GM12875 (cell line): ENCODE data around the gene MSLN.
"Not testable (repeated sequence)": the region's sequence is repeated elsewhere in the genome, so short reads cannot be mapped to it uniquely, and the experiment has no call there.

Experiments used
- H3K4me3 ChIP-seq: one replicate; pipeline ENCODE4 v1.5.1; 2011; ENCODE audit warnings: low read depth, low read length, control low read depth
- CTCF ChIP-seq: IDR thresholded peaks from 2 replicates; pipeline ENCODE4 v1.5.1; 2011; ENCODE audit warnings: low read depth, mild to moderate bottlenecking, control low read depth, inconsistent platforms, low read length, moderate library complexity, borderline replicate concordance; ENCODE audit not compliant: insufficient read depth

Gene MSLN

GRCh38 chr16:760545-761343 is at the start of gene MSLN:
Gene MSLN, plus strand, starts transcription at chr16:760734. Its CDS starts 1,947 bp downstream, at chr16:762681.
- no peak for TF ChIP-seq CTCF

GRCh38 chr16:711084-711483 is 49.5 kb upstream of the MSLN start:
- no peak for TF ChIP-seq CTCF
- no peak overlapping the region for H3K4me3 ChIP-seq

More at GRCh38 chr16:760545-761343, at the start of gene MSLN:
- H3K4me3 ChIP-seq: no peak within 1 kb of the TSS

- TF ChIP-seq CTCF: peak; percentile 94
- no peak overlapping the region for H3K4me3 ChIP-seq
Measured at GRCh38 chr16:711548-712320, 48.8 kb upstream of the MSLN start.

GRCh38 chr16:712740-713250 is 47.7 kb upstream of the MSLN start:
- not testable (repeated sequence) for H3K4me3 ChIP-seq
- TF ChIP-seq CTCF: peak; percentile 43; the same call in 1 of the 2 replicates

GRCh38 chr16:714079-714478 is 46.5 kb upstream of the MSLN start:
- no peak overlapping the region for H3K4me3 ChIP-seq
- no peak for TF ChIP-seq CTCF

GRCh38 chr16:714558-715476 is 45.7 kb upstream of the MSLN start, which contains the start of gene METRN:
Gene METRN, plus strand, starts transcription at chr16:715118. Its CDS starts 172 bp downstream, at chr16:715290.
- TF ChIP-seq CTCF: no peak
- H3K4me3 ChIP-seq: peak within 1 kb of the TSS; percentile 45
